ENCODE data around the gene GHR.

Gene GHR

DNA sequence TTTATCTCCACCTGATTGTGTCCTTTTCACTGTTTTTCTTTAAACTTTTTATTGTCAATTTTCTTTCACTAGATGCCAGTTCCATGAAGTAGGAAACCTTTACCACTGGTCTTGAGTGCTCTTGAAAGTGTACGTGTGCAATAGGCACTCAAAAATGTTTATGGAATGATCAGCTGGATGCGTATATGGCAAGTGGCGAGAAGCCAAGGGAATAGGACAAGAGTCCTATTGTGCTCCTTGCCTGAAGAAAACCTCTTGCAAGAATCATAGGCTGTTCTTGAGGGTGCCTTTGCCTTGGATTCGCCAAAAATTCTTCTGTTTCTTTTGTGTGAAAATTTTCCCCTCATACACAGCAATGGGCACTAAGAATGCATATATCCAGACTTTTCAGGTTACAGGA, 97.7 kb downstream of the GHR start:
- H3K4me2 ChIP-seq (ENCODE audit: low read depth, low read length) = no peak overlapping the region
- no peak for DNase-seq
- H3K9ac ChIP-seq (ENCODE audit: low read length) = no peak overlapping the region
- H3K36me3 ChIP-seq (replicated peaks; ENCODE audit: insufficient read depth, low read length) = no peaks in the 10 kb centered on the region
- H3K27me3 ChIP-seq (replicated peaks; ENCODE audit: insufficient read depth, low read length) = no peaks in the 10 kb centered on the region
- no peaks in the 10 kb centered on the region for H3K9me3 ChIP-seq (replicated peaks; ENCODE audit: insufficient read depth, low read length)
- no peaks in the 10 kb centered on the region for H4K20me1 ChIP-seq (ENCODE audit: insufficient read depth, low read length)
- no peak overlapping the region for H3K4me3 ChIP-seq (ENCODE audit: low read length)
- H2AFZ ChIP-seq (ENCODE audit: low read length) = no peak overlapping the region
- TF ChIP-seq EZH2 (optimal IDR thresholded peaks at IDR 0.05; ENCODE audit: low read depth, low read length) (no peak), EZH2phosphoT487 (IDR thresholded peaks at IDR 0.05; ENCODE audit: low read length) (no peak), CTCF (IDR thresholded peaks at IDR 0.05; ENCODE audit: low read length) (no peak)
- no peaks in the 10 kb centered on the region for H3K79me2 ChIP-seq (ENCODE audit: low read length)
- no peaks in the 10 kb centered on the region for H3K9me2 ChIP-seq (replicated peaks; ENCODE audit: insufficient read depth, low read length)
- no peak overlapping the region for H3K27ac ChIP-seq (ENCODE audit: low read length)
- no peaks in the 10 kb centered on the region for H3F3A ChIP-seq (ENCODE audit: insufficient read depth, low read length)
- no peaks in the 10 kb centered on the region for H3K4me1 ChIP-seq (ENCODE audit: low read length)

GRCh38 chr5:42521406-42521805, 98.2 kb downstream of the GHR start:
- H3K27ac ChIP-seq (ENCODE audit: low read length) = no peak overlapping the region
- no peaks in the 10 kb centered on the region for H3K27me3 ChIP-seq (replicated peaks; ENCODE audit: insufficient read depth, low read length)
- TF ChIP-seq CTCF (IDR thresholded peaks at IDR 0.05; ENCODE audit: low read length) (no peak), EZH2phosphoT487 (IDR thresholded peaks at IDR 0.05; ENCODE audit: low read length) (no peak), EZH2 (optimal IDR thresholded peaks at IDR 0.05; ENCODE audit: low read depth, low read length) (no peak)
- no peak overlapping the region for H3K4me3 ChIP-seq (ENCODE audit: low read length)
- H3K9me3 ChIP-seq (replicated peaks; ENCODE audit: insufficient read depth, low read length) = no peaks in the 10 kb centered on the region
- H3K4me1 ChIP-seq (ENCODE audit: low read length) = no peaks in the 10 kb centered on the region
- no peak overlapping the region for H3K4me2 ChIP-seq (ENCODE audit: low read depth, low read length)
- no peaks in the 10 kb centered on the region for H4K20me1 ChIP-seq (ENCODE audit: insufficient read depth, low read length)
- no peak for DNase-seq
- no peak overlapping the region for H3K9ac ChIP-seq (ENCODE audit: low read length)
- H2AFZ ChIP-seq (ENCODE audit: low read length) = no peak overlapping the region
- no peaks in the 10 kb centered on the region for H3F3A ChIP-seq (ENCODE audit: insufficient read depth, low read length)
- H3K36me3 ChIP-seq (replicated peaks; ENCODE audit: insufficient read depth, low read length) = no peaks in the 10 kb centered on the region
- no peaks in the 10 kb centered on the region for H3K79me2 ChIP-seq (ENCODE audit: low read length)
- H3K9me2 ChIP-seq (replicated peaks; ENCODE audit: insufficient read depth, low read length) = no peaks in the 10 kb centered on the region

DNA sequence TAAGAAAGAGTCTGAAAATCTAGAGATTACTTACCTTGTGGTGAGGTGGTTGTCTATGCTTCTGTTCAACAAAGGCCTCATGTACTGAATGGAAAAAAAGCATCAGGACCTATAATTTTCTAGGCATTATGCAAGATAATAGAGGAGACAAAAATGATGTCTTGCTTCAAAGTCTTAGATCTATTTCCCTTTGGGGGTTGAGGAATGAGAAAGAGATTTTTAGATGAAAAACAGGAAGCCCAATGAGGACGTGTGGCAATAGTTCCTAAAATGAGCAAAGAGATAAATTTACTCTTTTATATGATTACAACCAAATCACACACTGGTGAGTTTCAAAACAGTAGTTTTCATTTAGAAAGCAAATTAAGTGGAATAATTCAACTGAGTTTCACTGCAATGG, 99.5 kb downstream of the GHR start:
- Histone ChIP-seq H3K4me1 (ENCODE audit: low read length) (no peaks in the 10 kb centered on the region), H3K4me2 (ENCODE audit: low read depth, low read length) (no peak overlapping the region)

More for the DNA sequence above, 99.5 kb downstream of the GHR start:
- Histone ChIP-seq H3K4me3 (ENCODE audit: low read length) (no peak overlapping the region), H3K36me3 (replicated peaks; ENCODE audit: insufficient read depth, low read length) (no peaks in the 10 kb centered on the region), H3F3A (ENCODE audit: insufficient read depth, low read length) (no peaks in the 10 kb centered on the region), H4K20me1 (ENCODE audit: insufficient read depth, low read length) (no peaks in the 10 kb centered on the region), H3K27me3 (replicated peaks; ENCODE audit: insufficient read depth, low read length) (no peaks in the 10 kb centered on the region), H3K9me3 (replicated peaks; ENCODE audit: insufficient read depth, low read length) (no peaks in the 10 kb centered on the region), H3K9me2 (replicated peaks; ENCODE audit: insufficient read depth, low read length) (no peaks in the 10 kb centered on the region), H3K27ac (ENCODE audit: low read length) (no peak overlapping the region), H2AFZ (ENCODE audit: low read length) (no peak overlapping the region), H3K79me2 (ENCODE audit: low read length) (no peaks in the 10 kb centered on the region), H3K9ac (ENCODE audit: low read length) (no peak overlapping the region)
- DNase-seq = no peak
- TF ChIP-seq CTCF (IDR thresholded peaks at IDR 0.05; ENCODE audit: low read length) (no peak), EZH2phosphoT487 (IDR thresholded peaks at IDR 0.05; ENCODE audit: low read length) (no peak), EZH2 (optimal IDR thresholded peaks at IDR 0.05; ENCODE audit: low read depth, low read length) (no peak)
